GM15510 (cell line): ENCODE results near the gene BABAM2.

ENCODE experiments used
- POLR2A ChIP-seq: IDR thresholded peaks from 3 replicates; pipeline ENCODE4 v1.6.1; 2011; ENCODE audit warnings: borderline replicate concordance; ENCODE audit not compliant: insufficient read length; ENCODE audit errors: extremely low read depth

The BABAM2 gene

GRCh38 chr2:28319118-28320008 lies 428.8 kb downstream of the BABAM2 start:
- TF ChIP-seq POLR2A: no peak

DNA sequence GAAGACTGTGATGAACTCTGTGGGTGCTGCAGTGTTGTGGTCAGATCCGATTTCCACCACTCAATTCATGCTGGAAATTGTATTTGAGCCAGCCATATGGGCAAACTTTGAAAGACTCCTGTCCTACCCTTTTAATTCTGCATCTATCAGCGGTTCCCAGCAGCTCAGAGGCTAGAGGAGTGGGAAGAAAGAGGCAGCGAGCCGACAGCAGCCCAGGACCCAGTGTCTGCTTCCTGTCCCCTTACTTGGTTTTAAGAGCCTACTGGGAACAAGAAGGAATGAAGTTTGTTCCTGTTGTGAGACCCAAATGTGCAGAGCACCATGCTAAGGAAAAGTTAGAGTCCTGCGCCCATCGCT lies 429.5 kb downstream of the BABAM2 start:
- no peak for TF ChIP-seq POLR2A

GRCh38 chr2:28320371-28320770 lies 429.8 kb downstream of the BABAM2 start:
- no peak for TF ChIP-seq POLR2A

GRCh38 chr2:28321426-28321825 lies 430.9 kb downstream of the BABAM2 start:
- TF ChIP-seq POLR2A: no peak

DNA sequence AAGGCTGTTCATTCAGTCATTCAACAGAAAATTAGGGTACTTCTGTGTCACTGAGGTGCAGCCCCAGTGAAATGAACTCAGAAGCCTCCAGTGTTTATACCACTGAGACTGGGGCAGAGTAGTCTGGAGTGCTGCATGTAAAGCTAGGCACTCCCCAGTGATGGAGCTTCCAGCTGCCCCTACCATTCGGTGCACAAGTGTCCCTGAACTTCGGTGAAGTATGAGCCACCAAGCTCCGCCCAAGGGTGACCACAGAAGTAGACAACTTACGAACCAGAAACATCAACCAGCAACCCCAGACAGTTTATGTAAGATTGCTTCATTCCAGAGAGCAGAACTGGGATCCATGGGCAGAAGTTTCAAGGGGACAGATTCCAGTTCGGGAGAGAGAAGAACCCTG lies 431.5 kb downstream of the BABAM2 start:
- no peak for TF ChIP-seq POLR2A

DNA sequence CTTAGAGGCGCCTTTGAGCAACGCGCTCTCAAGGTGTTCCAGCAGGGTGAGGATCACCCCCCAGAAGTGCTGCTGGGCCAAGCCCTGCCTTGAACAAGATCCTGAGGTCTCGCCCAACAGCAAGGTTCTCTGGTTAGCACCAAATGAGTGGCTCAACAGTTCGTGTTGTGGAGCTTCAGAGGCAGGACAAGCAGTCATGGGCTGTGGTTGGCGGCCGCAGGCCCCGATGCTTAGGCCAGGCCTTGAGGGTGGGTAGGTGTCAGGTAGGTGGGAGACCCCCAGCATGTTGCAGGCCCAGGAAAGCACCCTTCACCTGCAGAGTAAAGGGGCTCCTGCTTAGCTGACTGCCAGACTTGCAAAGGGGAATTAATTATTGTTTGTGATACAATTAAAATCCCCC lies 431.9 kb downstream of the BABAM2 start:
- no peak for TF ChIP-seq POLR2A

DNA sequence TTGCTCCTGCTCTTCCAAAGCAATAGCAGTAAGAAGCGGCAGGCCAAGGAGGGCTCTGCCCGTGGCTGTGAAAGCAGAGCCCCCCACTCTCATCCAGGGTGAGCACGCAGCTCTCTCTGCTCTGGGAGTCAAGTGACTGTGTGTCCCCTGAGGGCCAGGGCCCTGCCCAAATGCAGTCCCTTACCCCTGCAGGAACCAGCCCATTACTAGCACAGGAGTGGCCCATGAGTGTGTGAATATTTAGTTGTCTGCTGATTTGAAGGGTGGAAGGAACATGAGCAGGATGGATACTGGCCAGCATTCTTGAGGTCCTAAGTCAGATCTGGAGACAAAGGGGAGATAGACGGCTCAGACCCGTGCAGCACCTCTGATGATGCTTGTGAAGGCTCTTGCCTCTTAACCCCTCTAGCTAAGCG lies 432.5 kb downstream of the BABAM2 start:
- no peak for TF ChIP-seq POLR2A

- TF ChIP-seq POLR2A: no peak
Measured at GRCh38 chr2:28325173-28325566, 434.6 kb downstream of the BABAM2 start.

GRCh38 chr2:28325567-28326468 lies 435.3 kb downstream of the BABAM2 start:
- TF ChIP-seq POLR2A: no peak

DNA sequence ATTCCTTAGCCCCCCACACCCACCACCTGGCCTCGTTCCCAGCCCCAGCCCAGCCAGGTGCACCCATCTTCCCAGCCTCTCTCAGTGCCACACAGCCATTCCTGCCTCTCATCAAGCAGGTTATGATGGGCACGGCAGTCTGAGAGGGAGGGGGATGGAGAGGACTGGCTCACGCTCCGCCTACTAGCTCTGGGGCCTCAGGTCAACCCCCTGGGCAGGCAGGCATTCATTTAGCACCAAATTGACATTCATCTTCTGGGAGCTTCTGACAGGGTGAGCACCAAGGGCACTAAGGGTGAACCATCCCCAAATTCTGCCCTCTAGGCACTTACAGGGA lies 435.9 kb downstream of the BABAM2 start:
- no peak for TF ChIP-seq POLR2A

GRCh38 chr2:28326881-28327505 lies 436.5 kb downstream of the BABAM2 start:
- TF ChIP-seq POLR2A: no peak

- no peak for TF ChIP-seq POLR2A
Measured at GRCh38 chr2:28327581-28327955, 437.0 kb downstream of the BABAM2 start.

GRCh38 chr2:28327956-28328922 lies 437.7 kb downstream of the BABAM2 start:
- no peak for TF ChIP-seq POLR2A

GRCh38 chr2:28329184-28329583 lies 438.7 kb downstream of the BABAM2 start:
- no peak for TF ChIP-seq POLR2A
